ENCODE data around the gene ITGB6.

DNA sequence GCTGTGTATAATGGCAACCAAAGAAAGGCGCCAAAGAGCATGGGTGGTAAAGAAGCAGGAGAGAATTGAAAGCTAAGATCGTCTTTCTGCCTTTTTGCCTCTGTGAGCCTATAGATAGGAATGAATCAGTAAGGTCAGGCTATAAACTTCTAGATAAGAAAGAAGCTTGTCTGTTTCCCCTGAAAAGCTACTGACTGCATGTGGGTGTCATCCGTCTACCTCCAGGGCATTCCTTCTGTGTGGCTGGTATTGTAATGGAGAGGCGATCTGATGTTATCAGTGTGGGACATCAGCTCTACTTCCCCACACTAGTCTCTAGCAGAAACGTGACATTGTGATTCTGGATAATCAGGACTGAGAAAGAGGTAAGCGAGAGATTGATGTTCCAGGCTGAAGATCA lies 74.2 kb downstream of the ITGB6 start:
- TF ChIP-seq CTCF (IDR thresholded peaks at IDR 0.05; ENCODE audit: insufficient read depth, low read length), result no peak
- TF ChIP-seq REST (IDR thresholded peaks at IDR 0.05; ENCODE audit: insufficient replicate concordance, low read depth), result no peak
